GM18526 (cell line): Measurements from ENCODE around the gene ITGA6.

Source experiments
- POLR2A ChIP-seq: IDR thresholded peaks from 3 replicates; pipeline ENCODE4 v1.6.1; 2011; ENCODE audit not compliant: insufficient read length; ENCODE audit errors: extremely low read depth

ITGA6 gene

GRCh38 chr2:172408143-172408766 is 19.1 kb upstream of the ITGA6 start:
- no peak for TF ChIP-seq POLR2A

- TF ChIP-seq POLR2A = no peak
Observed at GRCh38 chr2:172409042-172409441, 18.3 kb upstream of the ITGA6 start.

GRCh38 chr2:172412984-172413492 is 14.3 kb upstream of the ITGA6 start:
- TF ChIP-seq POLR2A = no peak

- TF ChIP-seq POLR2A = no peak
Observed at GRCh38 chr2:172415157-172415864, 12.1 kb upstream of the ITGA6 start.

GRCh38 chr2:172415865-172416183 is 11.6 kb upstream of the ITGA6 start:
- TF ChIP-seq POLR2A = no peak

- no peak for TF ChIP-seq POLR2A
Observed at GRCh38 chr2:172416447-172417058, 10.8 kb upstream of the ITGA6 start.

- TF ChIP-seq POLR2A = no peak
Observed at GRCh38 chr2:172420216-172420615, 7.2 kb upstream of the ITGA6 start.

- TF ChIP-seq POLR2A = no peak
Observed at GRCh38 chr2:172423160-172423559, 4.2 kb upstream of the ITGA6 start.

GRCh38 chr2:172425336-172425735 is 2.0 kb upstream of the ITGA6 start:
- no peak for TF ChIP-seq POLR2A

- TF ChIP-seq POLR2A = no peak
Observed at GRCh38 chr2:172426635-172427255, 641 bp upstream of the ITGA6 start.

- no peak for TF ChIP-seq POLR2A
Observed at GRCh38 chr2:172427990-172428831, 825 bp downstream of the ITGA6 start.

GRCh38 chr2:172428832-172429210 is 1.4 kb downstream of the ITGA6 start:
- TF ChIP-seq POLR2A = no peak

- no peak for TF ChIP-seq POLR2A
Observed at GRCh38 chr2:172429301-172429968, 2.0 kb downstream of the ITGA6 start.

GRCh38 chr2:172430027-172430426 is 2.6 kb downstream of the ITGA6 start:
- no peak for TF ChIP-seq POLR2A

GRCh38 chr2:172430678-172431077 is 3.3 kb downstream of the ITGA6 start:
- TF ChIP-seq POLR2A = no peak
